ENCODE measurements around the gene ENAM.

Gene ENAM

DNA sequence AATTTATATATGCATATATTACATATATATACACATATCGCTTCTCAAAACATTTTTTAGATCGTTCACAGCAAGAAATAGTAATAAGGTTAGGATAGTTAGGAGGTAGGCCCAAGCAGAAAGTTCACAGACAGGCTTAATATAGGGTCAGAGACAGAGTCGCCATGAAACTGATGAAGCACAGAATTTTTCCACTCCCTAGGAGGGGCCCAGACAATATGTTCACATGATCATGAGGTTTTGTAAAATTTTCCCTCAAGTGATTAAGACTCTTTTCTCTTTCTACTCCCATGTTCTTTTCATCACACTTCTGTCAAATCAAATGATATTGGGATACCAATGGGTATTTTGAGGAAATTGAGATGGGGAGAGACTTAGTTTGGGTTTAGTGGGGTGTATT, 5.2 kb upstream of the ENAM start:
- ChIA-PET CTCF (no interaction called here), POLR2A (ENCODE audit: low non-redundant PET) (no interaction called here)
- TF ChIP-seq, protein P1, sequence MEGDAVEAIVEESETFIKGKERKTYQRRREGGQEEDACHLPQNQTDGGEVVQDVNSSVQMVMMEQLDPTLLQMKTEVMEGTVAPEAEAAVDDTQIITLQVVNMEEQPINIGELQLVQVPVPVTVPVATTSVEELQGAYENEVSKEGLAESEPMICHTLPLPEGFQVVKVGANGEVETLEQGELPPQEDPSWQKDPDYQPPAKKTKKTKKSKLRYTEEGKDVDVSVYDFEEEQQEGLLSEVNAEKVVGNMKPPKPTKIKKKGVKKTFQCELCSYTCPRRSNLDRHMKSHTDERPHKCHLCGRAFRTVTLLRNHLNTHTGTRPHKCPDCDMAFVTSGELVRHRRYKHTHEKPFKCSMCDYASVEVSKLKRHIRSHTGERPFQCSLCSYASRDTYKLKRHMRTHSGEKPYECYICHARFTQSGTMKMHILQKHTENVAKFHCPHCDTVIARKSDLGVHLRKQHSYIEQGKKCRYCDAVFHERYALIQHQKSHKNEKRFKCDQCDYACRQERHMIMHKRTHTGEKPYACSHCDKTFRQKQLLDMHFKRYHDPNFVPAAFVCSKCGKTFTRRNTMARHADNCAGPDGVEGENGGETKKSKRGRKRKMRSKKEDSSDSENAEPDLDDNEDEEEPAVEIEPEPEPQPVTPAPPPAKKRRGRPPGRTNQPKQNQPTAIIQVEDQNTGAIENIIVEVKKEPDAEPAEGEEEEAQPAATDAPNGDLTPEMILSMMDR (conservative IDR thresholded peaks at IDR 0.05; ENCODE audit: low read depth): no peak
- H3K27ac ChIP-seq: no peak overlapping the region
- DNase-seq (ENCODE audit: low spot score): no peak

DNA sequence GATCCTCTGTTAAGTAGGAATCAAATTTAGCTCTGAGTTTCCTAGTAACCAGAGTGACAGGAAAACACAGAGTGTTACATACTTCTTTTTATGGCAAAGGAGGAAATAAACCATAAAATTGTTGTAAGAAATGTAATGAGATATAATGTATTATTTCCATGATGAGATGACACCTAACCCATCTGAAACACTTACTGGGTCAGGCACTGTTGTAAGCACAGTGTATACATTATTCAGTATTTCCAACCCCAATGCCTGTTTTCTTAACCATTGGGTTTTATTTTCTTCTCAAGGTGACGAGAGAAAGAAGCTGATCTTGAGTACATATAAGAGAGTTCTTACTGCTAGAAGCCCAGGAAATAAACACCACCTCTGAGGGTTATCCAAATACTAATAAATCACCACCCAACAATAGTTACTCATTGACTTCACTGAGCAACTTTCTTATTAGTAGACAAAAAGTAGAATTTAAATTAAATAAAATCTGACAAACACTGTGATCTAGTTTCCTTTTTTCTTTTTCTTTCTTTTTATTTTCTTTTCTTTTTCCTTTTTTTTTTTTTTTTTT, 4.2 kb upstream of the ENAM start:
- TF ChIP-seq, protein P1 (conservative IDR thresholded peaks at IDR 0.05; ENCODE audit: low read depth): no peak
- ChIA-PET POLR2A (ENCODE audit: low non-redundant PET) (no interaction called here), CTCF (no interaction called here)
- H3K27ac ChIP-seq: no peak overlapping the region
- DNase-seq (ENCODE audit: low spot score): no peak

DNA sequence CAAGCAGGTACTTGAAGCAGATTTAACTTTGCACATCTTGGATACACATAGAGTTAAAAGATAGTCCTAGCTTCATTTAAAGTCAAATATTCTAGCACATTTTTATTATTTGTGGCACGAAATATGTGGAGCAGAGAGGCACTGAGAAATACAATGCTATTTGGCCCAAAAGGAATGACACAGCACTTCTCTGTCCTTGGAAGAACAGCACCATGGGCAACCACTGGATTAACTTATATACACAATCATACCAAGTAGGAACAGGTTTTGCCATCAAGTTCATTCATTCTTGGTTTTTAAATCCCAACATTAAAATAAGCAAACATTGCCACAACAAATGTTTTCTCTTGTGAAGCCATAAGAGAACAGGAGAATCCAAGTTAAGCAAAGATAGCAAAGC, 924 bp upstream of the ENAM start:
- POLR2A ChIA-PET (ENCODE audit: low non-redundant PET): no interaction called here
- CTCF ChIA-PET: interaction anchor here (0.6 kb wide), 1 partner anchor 1082 kb away, joined by 3 read pairs; no protein-coding TSS in a partner anchor
- no peak for DNase-seq (ENCODE audit: low spot score)
- no peak overlapping the region for H3K27ac ChIP-seq
- TF ChIP-seq, protein P1 (conservative IDR thresholded peaks at IDR 0.05; ENCODE audit: low read depth): no peak

DNA sequence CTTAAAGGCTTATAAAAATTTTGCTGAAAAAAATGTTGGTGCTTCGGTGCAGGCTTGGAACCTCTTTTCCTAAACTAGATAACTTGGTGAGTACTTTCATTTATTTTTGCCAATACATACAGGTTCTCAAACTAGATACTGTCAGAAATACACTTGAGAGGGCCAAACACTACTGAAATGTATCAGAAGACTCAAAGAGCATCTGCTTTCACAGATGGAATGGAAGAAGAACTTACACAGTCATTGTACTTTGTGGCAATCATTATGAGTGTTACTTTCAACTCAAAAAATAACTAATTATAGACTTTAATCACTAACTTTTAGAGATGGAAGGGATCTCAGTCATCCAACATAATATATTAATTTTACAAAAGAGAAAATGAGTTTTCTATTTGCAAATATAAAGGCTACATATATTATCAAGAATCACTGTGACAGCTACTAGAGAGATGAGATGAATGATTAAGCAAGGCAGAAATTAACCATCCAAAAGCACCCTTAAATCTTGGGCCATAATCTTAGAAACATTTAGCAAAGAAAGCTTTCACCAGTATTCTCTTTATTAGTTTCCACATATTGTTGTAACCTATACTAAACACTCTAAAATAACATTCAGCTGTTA, 1.0 kb downstream of the ENAM start:
- POLR2A ChIA-PET (ENCODE audit: low non-redundant PET): no interaction called here
- CTCF ChIA-PET: interaction anchor here (0.6 kb wide), 1 partner anchor 1106 kb away, joined by 3 read pairs; no protein-coding TSS in a partner anchor
- no peak for DNase-seq (ENCODE audit: low spot score)
- H3K27ac ChIP-seq: no peak overlapping the region
- TF ChIP-seq, protein P1 (conservative IDR thresholded peaks at IDR 0.05; ENCODE audit: low read depth): no peak

DNA sequence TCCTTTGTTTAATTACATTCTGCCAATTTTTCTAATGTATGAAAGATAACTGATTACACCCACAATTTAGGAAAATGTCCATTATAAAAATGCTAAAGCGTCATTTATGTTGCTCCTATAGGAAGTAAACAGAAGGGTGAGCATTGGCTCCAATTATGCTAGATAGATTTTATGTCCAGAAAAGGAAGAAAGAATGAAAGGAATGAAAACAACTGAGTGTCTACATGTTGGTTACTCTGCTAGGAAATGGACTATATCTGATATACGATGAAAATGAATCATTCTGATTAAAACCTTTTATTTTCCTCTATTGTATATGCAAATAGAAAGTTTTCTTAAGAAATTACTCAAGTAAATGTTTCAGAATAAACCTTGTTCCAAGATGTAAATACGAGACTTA, 1.6 kb downstream of the ENAM start:
- DNase-seq (ENCODE audit: low spot score): no peak
- ChIA-PET CTCF (interaction anchor here (0.6 to 0.7 kb wide), 2 partner anchors 1106 to 1973 kb away, joined by 3 to 5 read pairs; no protein-coding TSS in a partner anchor), POLR2A (ENCODE audit: low non-redundant PET) (no interaction called here)
- H3K27ac ChIP-seq: no peak overlapping the region
- TF ChIP-seq, protein P1 (conservative IDR thresholded peaks at IDR 0.05; ENCODE audit: low read depth): no peak

DNA sequence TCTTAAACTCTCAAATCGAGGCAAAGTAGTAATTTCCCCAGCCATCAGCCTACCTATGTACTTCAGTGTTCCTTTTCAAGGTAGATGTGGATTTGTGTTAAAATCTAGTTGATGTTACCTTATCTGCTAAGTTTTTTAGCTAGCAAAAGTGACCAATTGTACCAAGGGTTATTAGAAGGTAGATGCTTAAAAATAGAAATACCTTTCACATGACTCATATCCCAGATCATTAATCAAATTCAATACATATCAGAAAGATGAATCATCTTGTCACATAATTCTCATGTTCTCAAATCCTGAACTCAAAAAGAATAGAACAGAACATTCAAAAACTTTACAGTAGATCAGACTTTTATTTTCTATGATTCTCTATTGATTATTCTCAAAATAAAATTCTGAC, 3.5 kb downstream of the ENAM start:
- TF ChIP-seq, protein P1 (conservative IDR thresholded peaks at IDR 0.05; ENCODE audit: low read depth): no peak
- no peak overlapping the region for H3K27ac ChIP-seq
- POLR2A ChIA-PET (ENCODE audit: low non-redundant PET): no interaction called here
- CTCF ChIA-PET: interaction anchor here (0.6 kb wide), 1 partner anchor 1959 kb away, joined by 3 read pairs; no protein-coding TSS in a partner anchor
- peak; percentile 64 for DNase-seq (ENCODE audit: low spot score)

All from RWPE1 (cell line).